AG20443 (cell line): ENCODE data around the gene CHD9.
"Not testable (repeated sequence)": the region's sequence is repeated elsewhere in the genome, so short reads cannot be mapped to it uniquely, and the experiment has no call there.

Experiments
- DNase-seq: peaks from one replicate; pipeline ENCODE4 v3.0.0; 2012; ENCODE audit warnings: low spot score, mixed read lengths

The CHD9 gene

GRCh38 chr16:53131363-53132071, 76.7 kb downstream of the CHD9 start:
- DNase-seq = peak; percentile 77

- DNase-seq = no peak
Observed at GRCh38 chr16:53132406-53132805, 77.6 kb downstream of the CHD9 start.

GRCh38 chr16:53135329-53135728, 80.5 kb downstream of the CHD9 start:
- DNase-seq = no peak

GRCh38 chr16:53142823-53143568, 88.2 kb downstream of the CHD9 start:
- no peak for DNase-seq

GRCh38 chr16:53147500-53148065, 92.8 kb downstream of the CHD9 start:
- no peak for DNase-seq

- DNase-seq = no peak
Observed at GRCh38 chr16:53150769-53151168, 96.0 kb downstream of the CHD9 start.

GRCh38 chr16:53152329-53152728, 97.5 kb downstream of the CHD9 start:
- DNase-seq = no peak

GRCh38 chr16:53153130-53153529, 98.3 kb downstream of the CHD9 start:
- no peak for DNase-seq

GRCh38 chr16:53154513-53154912, 99.7 kb downstream of the CHD9 start:
- DNase-seq = no peak

GRCh38 chr16:53156516-53156915, 101.7 kb downstream of the CHD9 start:
- DNase-seq = peak; percentile 29

GRCh38 chr16:53159781-53160436, 105.1 kb downstream of the CHD9 start:
- DNase-seq = peak; percentile 42

GRCh38 chr16:53166099-53166498, 111.3 kb downstream of the CHD9 start:
- DNase-seq = no peak

GRCh38 chr16:53168744-53169143, 114.0 kb downstream of the CHD9 start:
- DNase-seq = no peak

- DNase-seq = no peak
Observed at GRCh38 chr16:53172517-53172916, 117.7 kb downstream of the CHD9 start.

- DNase-seq = no peak
Observed at GRCh38 chr16:53175118-53175517, 120.3 kb downstream of the CHD9 start.

GRCh38 chr16:53176434-53176833, 121.6 kb downstream of the CHD9 start:
- DNase-seq = no peak

GRCh38 chr16:53183442-53183841, 128.7 kb downstream of the CHD9 start:
- DNase-seq = no peak

GRCh38 chr16:53185741-53186140, 130.9 kb downstream of the CHD9 start:
- DNase-seq = not testable (repeated sequence)

GRCh38 chr16:53187775-53188174, 133.0 kb downstream of the CHD9 start:
- no peak for DNase-seq

GRCh38 chr16:53191413-53191812, 136.6 kb downstream of the CHD9 start:
- no peak for DNase-seq

- no peak for DNase-seq
Observed at GRCh38 chr16:53198933-53199332, 144.1 kb downstream of the CHD9 start.

- no peak for DNase-seq
Observed at GRCh38 chr16:53201900-53202299, 147.1 kb downstream of the CHD9 start.

- DNase-seq = no peak
Observed at GRCh38 chr16:53202398-53202797, 147.6 kb downstream of the CHD9 start.
